SH-SY5Y (cell line): ENCODE results near the gene RPGRIP1.

Experiments used
- GATA2 ChIP-seq: IDR thresholded peaks from 2 replicates; pipeline ENCODE4 v1.6.1; 2011; ENCODE audit warnings: mild to moderate bottlenecking, low read depth, low read length
- GATA3 ChIP-seq: IDR thresholded peaks from 2 replicates; pipeline ENCODE4 v1.6.1; 2011; ENCODE audit warnings: low read depth, mild to moderate bottlenecking, low read length, moderate library complexity

DNA sequence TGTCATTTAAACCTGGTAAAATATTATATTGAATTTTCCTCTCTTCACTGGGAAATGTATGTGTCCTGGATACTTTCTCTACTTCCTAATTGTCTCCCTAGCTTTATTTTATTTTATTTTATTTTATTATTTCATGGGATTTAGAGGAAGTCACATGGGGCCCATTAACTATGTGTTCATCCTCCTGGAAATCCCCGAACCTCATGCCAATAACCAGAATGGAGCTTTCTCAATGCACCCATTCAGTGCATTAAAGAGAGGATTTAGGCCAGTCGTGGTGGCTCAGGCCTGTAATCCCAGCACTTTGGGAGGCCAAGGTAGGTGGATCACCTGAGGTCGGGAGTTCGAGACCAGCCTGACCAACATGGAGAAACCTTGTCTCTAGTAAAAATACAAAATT is 1.3 kb upstream of the RPGRIP1 start:
- no peak for TF ChIP-seq GATA2
- TF ChIP-seq GATA3: no peak
